IPS-20b (cell line): ENCODE results near the gene ZIC5.

Source experiments
- H3K27ac ChIP-seq: one replicate; pipeline ENCODE4 v1.5.1; 2013; ENCODE audit warnings: low read length
- H3K27me3 ChIP-seq: 2 replicates; pipeline ENCODE4 v1.6.1; 2013; ENCODE audit warnings: mild to moderate bottlenecking, low read length, inconsistent platforms; ENCODE audit not compliant: insufficient read depth
- H3K36me3 ChIP-seq: 2 replicates; pipeline ENCODE4 v1.6.1; 2013; ENCODE audit warnings: low read depth, mild to moderate bottlenecking, inconsistent platforms, low read length, moderate library complexity; ENCODE audit not compliant: insufficient read depth
- H3K4me1 ChIP-seq: 2 replicates; pipeline ENCODE4 v1.6.1; 2013; ENCODE audit warnings: mild to moderate bottlenecking, control low read depth, inconsistent platforms, low read length, moderate library complexity; ENCODE audit not compliant: insufficient read depth
- H3K4me3 ChIP-seq: 2 replicates; pipeline ENCODE4 v1.5.1; 2013; ENCODE audit warnings: mild to moderate bottlenecking, low read length, inconsistent platforms
- H3K9ac ChIP-seq: 2 replicates; pipeline ENCODE4 v1.6.1; 2013; ENCODE audit warnings: low read depth, mild to moderate bottlenecking, inconsistent platforms, low read length, moderate library complexity
- H3K9me3 ChIP-seq: 2 replicates; pipeline ENCODE4 v1.6.1; 2013; ENCODE audit warnings: mild to moderate bottlenecking, low read depth, low read length, inconsistent platforms; ENCODE audit not compliant: insufficient read depth

ZIC5 gene

GRCh38 chr13:99992949-99993351 lies 21.4 kb upstream of the ZIC5 start:
- no peaks in the 10 kb centered on the region for H3K9me3 ChIP-seq
- no peak overlapping the region for H3K27ac ChIP-seq
- no peaks in the 10 kb centered on the region for H3K36me3 ChIP-seq
- H3K4me1 ChIP-seq, result peaks cover 60% of the 10 kb centered on the region; the same call in 1 of the 2 replicates
- no peak overlapping the region for H3K4me3 ChIP-seq
- H3K9ac ChIP-seq, result no peak overlapping the region
- peaks cover 100% of the 10 kb centered on the region for H3K27me3 ChIP-seq

- peak overlapping the region; percentile 63 for H3K4me3 ChIP-seq
- H3K9ac ChIP-seq, result no peak overlapping the region
- peaks cover 100% of the 10 kb centered on the region for H3K27me3 ChIP-seq
These were observed 20.5 kb upstream of the ZIC5 start for GRCh38 chr13:99991828-99992775.

GRCh38 chr13:99991013-99991827 lies 19.7 kb upstream of the ZIC5 start:
- H3K4me1 ChIP-seq, result peaks cover 68% of the 10 kb centered on the region; the same call in 1 of the 2 replicates
- H3K27ac ChIP-seq, result no peak overlapping the region
- no peaks in the 10 kb centered on the region for H3K9me3 ChIP-seq
- H3K9ac ChIP-seq, result peak overlapping the region; percentile 27; the same call in 1 of the 2 replicates
- peaks cover 11% of the 10 kb centered on the region for H3K36me3 ChIP-seq
- H3K27me3 ChIP-seq, result peaks cover 100% of the 10 kb centered on the region
- peak overlapping the region; percentile 63 for H3K4me3 ChIP-seq

More at GRCh38 chr13:99991828-99992775, 20.5 kb upstream of the ZIC5 start:
- H3K4me1 ChIP-seq, result peaks cover 65% of the 10 kb centered on the region; the same call in 1 of the 2 replicates
- H3K27ac ChIP-seq, result no peak overlapping the region
- H3K36me3 ChIP-seq, result peaks cover 2% of the 10 kb centered on the region; the same call in 1 of the 2 replicates
- H3K9me3 ChIP-seq, result no peaks in the 10 kb centered on the region

- Histone ChIP-seq H3K27me3 (peaks cover 96% of the 10 kb centered on the region), H3K27ac (no peak overlapping the region), H3K4me3 (peak overlapping the region; percentile 63), H3K4me1 (peaks cover 62% of the 10 kb centered on the region; the same call in 1 of the 2 replicates), H3K9ac (no peak overlapping the region), H3K36me3 (peaks cover 18% of the 10 kb centered on the region), H3K9me3 (no peaks in the 10 kb centered on the region)
These were observed 18.8 kb upstream of the ZIC5 start for GRCh38 chr13:99990126-99990977.

DNA sequence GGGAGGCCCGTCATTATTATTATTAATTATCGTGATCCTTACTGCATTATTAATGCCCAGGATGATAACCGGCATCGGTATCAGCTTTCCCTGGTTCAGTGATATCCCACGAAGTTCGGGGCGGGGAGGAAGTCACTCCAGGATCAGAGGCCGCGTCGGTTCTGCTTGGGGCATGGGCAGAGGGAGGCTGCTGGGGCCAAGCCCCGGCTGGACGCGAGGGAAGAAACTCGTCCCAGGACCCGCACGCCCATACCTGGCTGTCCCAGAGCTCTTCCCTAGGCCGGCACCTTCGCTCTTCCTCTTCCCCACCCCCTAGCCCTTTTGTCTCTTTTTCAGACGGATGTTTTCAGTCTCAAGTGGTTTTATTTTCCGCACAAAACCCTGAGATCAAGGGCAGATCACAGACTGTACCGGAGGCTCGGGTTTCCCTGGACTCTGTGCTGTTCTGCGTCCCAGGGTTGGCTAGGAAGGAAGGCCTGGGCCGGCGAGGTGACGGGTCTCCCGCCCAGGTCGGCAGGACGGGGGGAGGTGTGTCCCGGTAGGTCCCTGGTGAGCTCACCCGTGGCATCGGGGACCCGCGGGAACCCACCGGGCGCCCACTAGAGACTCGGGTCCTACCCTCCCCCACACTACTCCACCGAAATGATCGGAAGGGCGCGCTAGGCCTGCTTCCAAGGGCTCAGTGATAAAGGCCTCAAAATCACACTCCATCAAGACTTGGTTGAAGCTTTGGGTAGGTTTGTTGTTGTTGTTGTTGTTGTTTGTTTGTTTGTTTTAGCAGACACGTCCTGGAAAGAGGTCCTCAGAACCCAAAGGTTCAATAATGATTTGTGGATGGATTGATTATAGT lies 17.9 kb upstream of the ZIC5 start:
- Histone ChIP-seq H3K4me1 (peaks cover 55% of the 10 kb centered on the region; the same call in 1 of the 2 replicates), H3K4me3 (peak overlapping the region; percentile 63)

DNA sequence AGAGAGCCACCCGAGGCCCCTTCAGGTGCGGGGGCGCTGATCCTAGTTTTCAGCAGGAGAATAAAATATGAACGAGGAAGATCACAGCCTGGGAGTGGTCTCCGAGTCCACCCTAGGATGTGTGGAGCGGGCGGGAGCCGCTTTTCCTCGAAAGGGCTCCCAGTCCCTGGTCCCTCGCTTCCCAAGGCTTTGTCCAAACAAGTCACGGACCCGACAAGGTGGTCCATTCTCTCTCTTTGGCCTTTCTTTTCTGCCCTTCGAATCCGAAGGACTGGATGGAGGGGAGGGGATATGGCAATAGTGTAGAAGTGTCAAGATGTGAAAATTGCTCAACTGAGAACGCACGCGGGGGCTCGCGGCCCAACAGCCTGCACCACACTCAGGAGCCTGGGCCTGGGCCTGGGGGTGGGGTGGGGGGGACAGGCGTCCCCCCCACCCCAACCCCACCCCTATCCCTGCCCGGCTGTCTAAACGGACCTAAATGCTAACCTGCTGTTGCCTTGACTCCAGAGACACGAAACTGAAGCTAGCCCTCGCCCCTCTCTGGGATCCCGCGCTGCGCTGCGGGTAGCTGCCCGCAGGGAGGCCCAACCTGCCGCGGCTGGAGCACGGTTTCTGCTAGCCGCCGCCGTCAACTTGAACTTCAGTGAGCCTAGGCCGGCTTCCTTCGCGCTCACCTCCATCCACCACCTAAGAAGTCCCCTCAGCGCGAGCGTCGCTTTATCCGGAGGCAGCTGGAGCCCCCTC lies 17.1 kb upstream of the ZIC5 start:
- peaks cover 47% of the 10 kb centered on the region; the same call in 1 of the 2 replicates for H3K4me1 ChIP-seq
- H3K36me3 ChIP-seq, result peaks cover 33% of the 10 kb centered on the region
- peaks cover 92% of the 10 kb centered on the region for H3K27me3 ChIP-seq
- no peak overlapping the region for H3K27ac ChIP-seq
- no peaks in the 10 kb centered on the region for H3K9me3 ChIP-seq
- peak overlapping the region; percentile 48; the same call in 1 of the 2 replicates for H3K9ac ChIP-seq
- peak overlapping the region; percentile 63 for H3K4me3 ChIP-seq

More for the DNA sequence above, 17.9 kb upstream of the ZIC5 start:
- Histone ChIP-seq H3K9ac (peak overlapping the region; percentile 19; the same call in 1 of the 2 replicates), H3K36me3 (peaks cover 25% of the 10 kb centered on the region), H3K9me3 (no peaks in the 10 kb centered on the region), H3K27me3 (peaks cover 92% of the 10 kb centered on the region), H3K27ac (no peak overlapping the region)

- Histone ChIP-seq H3K27ac (no peak overlapping the region), H3K36me3 (peaks cover 46% of the 10 kb centered on the region), H3K9me3 (no peaks in the 10 kb centered on the region; the same call in 1 of the 2 replicates), H3K4me1 (peaks cover 37% of the 10 kb centered on the region; the same call in 1 of the 2 replicates), H3K9ac (peak overlapping the region; percentile 65), H3K27me3 (peaks cover 90% of the 10 kb centered on the region), H3K4me3 (peak overlapping the region; percentile 63)
These were observed 15.8 kb upstream of the ZIC5 start for GRCh38 chr13:99987154-99988019.

GRCh38 chr13:99986741-99987140 lies 15.2 kb upstream of the ZIC5 start:
- H3K36me3 ChIP-seq, result peaks cover 46% of the 10 kb centered on the region
- no peaks in the 10 kb centered on the region; the same call in 1 of the 2 replicates for H3K9me3 ChIP-seq
- H3K9ac ChIP-seq, result peak overlapping the region; percentile 65; the same call in 1 of the 2 replicates
- H3K27ac ChIP-seq, result no peak overlapping the region
- peaks cover 83% of the 10 kb centered on the region for H3K27me3 ChIP-seq
- H3K4me1 ChIP-seq, result peaks cover 32% of the 10 kb centered on the region; the same call in 1 of the 2 replicates
- H3K4me3 ChIP-seq, result peak overlapping the region; percentile 63

GRCh38 chr13:99985886-99986527 lies 14.4 kb upstream of the ZIC5 start:
- Histone ChIP-seq H3K4me1 (peaks cover 32% of the 10 kb centered on the region; the same call in 1 of the 2 replicates), H3K4me3 (peak overlapping the region; percentile 63), H3K27me3 (peaks cover 76% of the 10 kb centered on the region), H3K9ac (peak overlapping the region; percentile 65), H3K27ac (no peak overlapping the region), H3K36me3 (peaks cover 46% of the 10 kb centered on the region), H3K9me3 (no peaks in the 10 kb centered on the region; the same call in 1 of the 2 replicates)
